M059J (cell line): ENCODE measurements around the gene ADGRD1. TPM values are rescaled to one million over a fixed set of nuclear protein-coding genes. Genes with fewer than 3 reads are reported as not detected.

Experiments
- DNase-seq: peaks from one replicate; pipeline ENCODE4 v3.0.0-alpha.2; 2012; ENCODE audit warnings: low read depth
- total RNA-seq: library from RNA; depleted of rRNA; stranded (reverse); fragments of >200 nt; shearing (Covaris generic); gene quantifications from 2 replicates; pipeline ENCODE4 v1.2.3, GENCODE V29; 2014

ADGRD1 gene
- total RNA-seq, 1 experiment from 2014 or later = not detected

DNA sequence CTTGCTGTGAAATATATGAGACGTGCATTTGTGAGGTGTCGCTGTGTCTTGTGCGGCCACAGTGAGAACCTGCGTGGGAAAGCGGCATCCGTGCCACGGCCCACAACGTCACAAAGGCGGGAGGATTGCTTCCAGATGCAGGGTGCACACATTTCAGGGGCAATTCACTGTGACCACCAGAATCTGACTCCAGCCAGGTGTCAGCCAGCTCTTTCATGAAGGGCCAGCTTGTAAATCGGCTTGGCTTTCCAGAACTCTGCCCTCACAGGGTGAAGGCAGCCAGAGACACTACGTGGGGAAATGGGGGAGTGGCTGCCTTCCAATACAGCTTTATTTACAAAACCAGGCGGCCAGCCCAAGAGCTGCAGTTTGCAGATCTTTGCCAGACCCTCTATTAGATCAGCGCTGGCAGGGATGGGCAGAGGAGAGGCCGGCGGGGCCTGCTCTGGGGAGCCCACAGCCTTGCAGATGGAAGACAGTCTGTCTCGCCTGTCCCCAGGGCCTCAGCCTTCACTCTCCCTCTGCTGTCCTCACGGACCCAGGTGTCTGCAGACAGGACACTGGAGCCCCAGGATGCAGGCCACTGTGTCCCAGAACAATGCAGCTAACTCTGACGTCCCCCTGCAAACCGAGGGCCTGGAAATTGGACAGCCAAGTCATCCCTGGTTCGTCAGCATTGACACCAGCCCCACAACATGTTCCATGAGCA is 53.5 kb downstream of the ADGRD1 start:
- no peak for DNase-seq

DNA sequence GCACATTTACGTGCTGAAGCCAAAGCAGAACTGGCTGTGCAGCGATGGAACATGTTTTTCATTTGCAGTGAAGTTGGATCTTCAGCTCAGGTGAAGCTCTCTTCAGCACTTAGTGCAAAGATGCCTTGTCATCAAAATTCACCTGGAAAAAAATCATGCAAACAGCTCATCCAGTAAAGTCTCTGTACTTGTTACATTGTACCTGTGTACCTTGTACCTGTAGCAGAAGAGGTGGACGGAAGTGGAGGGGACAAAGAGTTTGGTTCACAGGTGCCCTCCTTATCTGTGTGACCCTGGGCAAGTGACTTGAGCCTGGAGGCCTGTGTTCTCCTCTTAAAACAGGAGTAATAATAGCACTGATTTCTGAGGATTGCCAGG is 54.0 kb downstream of the ADGRD1 start:
- DNase-seq = no peak

- no peak for DNase-seq
These were observed 54.6 kb downstream of the ADGRD1 start for GRCh38 chr12:131008131-131008912.

DNA sequence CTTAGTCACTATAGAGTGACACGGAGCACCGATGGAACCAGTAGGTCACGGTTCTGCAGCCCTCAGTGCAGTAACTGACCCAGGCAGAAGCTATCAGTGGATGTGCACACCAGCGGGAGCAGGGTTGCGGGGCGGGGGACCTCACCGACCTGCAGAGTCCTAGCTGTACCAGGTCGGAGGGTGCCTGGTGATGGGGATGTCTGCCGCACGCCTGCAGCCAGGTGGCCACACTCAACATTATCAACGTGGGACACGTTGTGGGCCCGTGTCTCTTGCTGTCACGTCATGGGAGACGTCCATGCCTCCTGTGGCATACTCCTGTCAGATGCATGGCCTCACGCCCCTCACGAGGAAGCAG is 55.2 kb downstream of the ADGRD1 start:
- no peak for DNase-seq

DNA sequence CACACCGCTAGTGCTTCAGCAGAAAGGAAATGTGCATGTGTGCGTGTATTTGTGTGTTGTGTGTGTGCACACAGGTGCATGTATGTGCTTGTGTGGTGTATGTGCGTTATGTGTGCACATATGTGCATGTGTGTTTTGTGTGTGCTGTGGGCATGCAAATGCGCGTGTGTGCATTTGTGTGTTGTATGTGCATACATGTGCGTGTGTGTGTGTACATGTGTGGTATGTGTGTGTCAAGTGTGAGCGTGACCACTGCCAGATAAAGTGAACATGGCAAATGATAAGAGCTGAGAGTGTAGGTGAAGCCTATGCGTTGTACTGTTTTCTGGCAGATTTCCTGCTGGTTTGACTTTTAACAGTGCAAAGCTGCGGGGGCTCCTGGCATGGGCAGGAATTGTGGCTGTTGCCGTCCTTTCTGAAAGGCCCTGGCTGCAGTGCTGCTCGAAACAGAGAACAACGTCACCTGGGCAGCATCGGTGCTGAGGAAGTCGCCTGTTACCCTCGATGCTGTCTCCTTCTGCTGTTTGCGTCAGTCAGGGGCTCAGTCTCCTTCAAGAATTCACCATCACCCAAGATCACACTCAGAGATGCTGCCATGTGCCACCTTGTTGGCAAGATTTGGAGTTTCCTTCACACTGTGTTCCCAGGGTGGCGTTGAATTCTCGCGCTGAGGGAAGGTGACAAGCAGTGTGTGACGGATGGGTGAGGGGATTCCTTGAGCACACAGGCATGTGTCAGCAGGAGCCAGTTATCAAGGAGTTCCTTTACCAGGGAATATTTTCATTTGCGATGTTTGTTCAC is 56.1 kb downstream of the ADGRD1 start:
- DNase-seq = no peak

DNA sequence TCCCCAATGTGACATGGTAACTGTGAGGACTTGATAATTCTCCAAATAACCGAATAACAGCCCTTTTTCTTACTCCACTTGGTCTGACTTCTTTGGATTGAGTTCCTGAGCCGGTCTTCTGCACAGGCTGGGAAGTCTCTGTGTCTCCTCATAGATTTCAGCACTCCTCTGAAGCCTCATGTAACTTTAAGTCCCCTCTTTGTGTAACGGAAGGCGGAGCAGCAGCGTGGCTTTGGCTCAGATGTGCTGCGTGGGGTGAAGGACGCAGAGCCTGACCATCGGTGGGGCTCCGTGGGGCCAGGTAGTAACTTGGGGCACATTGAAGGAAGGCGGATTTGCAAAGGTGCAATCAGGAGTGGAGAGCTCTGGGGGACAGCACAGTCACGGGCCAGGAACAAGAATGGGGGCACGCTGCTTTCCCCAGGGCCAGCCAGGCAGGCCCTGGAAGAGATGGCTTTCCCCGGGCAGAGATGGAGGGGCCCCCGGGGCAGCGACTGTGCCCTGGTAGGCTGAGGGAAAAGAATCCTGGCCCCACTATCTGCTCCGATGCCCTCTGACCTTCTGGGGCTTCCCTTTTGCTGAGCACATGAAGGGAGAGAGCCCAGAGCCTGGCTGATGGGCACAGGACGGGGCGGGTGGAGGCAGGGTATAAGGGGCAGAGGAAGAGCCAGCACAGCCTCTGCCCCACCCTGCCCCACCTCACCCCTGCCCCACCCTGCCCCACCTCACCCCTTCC is 56.9 kb downstream of the ADGRD1 start:
- no peak for DNase-seq

- DNase-seq = no peak
These were observed 57.7 kb downstream of the ADGRD1 start for GRCh38 chr12:131011165-131012079.

DNA sequence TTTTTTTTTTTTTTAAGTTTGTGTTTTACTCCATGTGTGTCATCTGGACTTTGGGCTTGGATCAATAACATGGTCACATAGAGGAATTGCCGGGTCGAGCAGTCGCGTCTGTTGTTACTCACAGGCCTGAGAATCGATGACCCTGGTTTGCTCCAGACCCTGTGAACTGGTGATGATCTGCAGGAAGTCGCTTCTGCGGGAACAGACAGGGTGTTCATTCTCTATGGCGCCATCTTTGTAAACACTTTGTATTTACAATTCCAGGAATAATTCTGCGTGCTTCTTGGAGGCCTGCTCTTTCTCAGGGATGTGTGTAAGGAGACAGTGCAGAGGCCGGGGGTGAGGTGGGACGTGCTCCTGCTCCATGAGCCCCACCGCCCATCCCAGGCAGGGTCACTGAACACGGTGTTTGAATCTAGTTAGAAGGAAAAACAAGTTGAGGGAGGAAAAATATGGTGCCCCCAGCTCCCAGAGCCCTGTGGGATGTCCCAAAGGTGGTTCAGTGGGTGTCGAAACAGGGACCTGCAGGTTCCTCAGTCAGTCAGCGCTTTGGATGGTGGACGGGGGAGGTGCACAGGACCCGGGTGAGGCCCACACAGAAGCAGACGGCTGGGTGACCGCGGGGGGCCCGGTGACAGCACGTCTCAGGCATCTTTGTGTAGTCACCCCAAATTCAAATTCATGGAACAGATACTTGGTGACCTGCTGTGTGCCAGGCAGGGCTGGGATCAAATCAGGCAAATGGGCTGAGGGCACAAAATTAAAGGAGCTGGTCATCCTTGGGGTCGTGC is 58.8 kb downstream of the ADGRD1 start:
- DNase-seq = no peak

DNA sequence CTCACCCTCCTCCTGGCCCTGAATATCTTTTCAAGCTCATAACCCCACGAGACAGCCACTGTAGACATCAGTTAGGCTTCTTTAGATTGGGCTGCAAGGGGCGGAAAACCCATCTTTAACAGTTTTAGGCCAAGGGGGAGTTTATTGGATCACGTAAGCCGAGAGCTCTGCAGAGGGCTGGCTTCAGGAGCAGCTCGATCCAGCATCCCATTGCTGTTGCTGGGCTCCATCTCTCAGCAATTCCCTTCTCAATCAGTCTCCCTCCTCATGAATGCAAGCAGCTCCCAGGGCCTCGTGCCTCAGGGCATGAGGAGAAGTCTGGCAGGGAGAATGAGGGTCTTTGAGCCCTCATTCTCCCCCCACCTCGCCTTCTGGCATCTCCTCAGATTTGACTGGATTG is 59.4 kb downstream of the ADGRD1 start:
- no peak for DNase-seq

DNA sequence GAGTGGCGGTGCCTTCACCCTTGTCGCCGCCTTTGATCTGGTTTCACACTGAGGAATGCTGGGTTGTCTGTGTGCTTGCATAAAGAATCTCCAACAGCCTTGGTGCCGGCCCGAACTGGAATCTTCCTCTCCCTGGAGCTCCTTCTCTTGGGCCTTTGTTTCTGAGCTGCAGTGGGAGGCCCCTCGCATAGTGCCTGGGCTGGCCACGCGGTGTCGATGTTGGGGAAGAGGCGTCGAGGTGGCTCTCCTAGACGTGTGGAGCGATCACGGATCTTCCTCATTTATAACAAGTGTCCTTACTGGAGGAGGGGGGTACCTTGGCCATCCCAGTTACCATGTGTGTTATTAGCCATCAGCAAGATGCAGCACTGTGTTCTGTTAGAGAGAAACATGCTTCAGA is 60.6 kb downstream of the ADGRD1 start:
- no peak for DNase-seq

- no peak for DNase-seq
These were observed 62.1 kb downstream of the ADGRD1 start for GRCh38 chr12:131015581-131016337.

- DNase-seq = no peak
These were observed 63.8 kb downstream of the ADGRD1 start for GRCh38 chr12:131017477-131017991.

GRCh38 chr12:131018019-131018620 is 64.4 kb downstream of the ADGRD1 start:
- DNase-seq = no peak

GRCh38 chr12:131018808-131019397 is 65.2 kb downstream of the ADGRD1 start:
- no peak for DNase-seq

DNA sequence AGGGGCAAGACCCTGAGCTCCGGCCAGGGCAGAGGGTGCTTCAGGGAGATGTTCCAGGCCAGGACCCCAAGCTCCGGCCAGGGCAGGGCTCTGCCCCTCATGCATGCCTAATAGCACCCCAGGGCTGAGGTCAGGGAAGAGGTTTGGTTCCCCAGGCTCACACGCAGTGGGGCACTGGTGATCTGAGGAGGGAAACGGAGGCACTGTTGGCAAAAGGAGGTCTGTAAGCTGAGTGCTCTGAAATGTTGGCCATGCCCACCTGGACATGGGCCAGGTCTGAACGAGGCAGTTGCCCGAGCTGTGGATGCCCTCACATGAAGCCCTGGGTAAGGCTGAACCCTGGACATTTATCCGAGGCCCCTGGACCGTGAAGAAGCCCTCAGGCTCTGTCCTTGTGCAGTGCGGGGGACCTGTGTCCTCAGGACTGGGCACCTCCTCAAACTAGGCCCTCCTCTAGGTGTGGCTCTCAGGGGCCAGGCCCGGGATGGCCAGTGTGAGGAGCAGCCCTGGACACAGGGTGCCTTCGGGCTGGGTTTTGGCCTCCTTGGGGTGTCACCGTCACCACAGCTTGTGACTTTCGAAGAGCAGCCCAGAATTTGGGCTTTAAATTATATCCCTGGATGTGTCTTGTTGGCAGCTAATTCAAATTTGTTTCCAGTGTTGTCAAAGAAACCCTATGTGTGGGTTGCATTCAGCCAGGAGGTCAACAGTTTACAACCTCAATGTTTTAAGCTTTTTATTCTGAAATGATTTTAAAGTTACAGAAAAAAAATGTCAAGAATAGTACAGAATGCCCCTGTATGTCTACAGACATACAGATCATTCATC is 66.8 kb downstream of the ADGRD1 start:
- no peak for DNase-seq

GRCh38 chr12:131021154-131021541 is 67.4 kb downstream of the ADGRD1 start:
- no peak for DNase-seq

DNA sequence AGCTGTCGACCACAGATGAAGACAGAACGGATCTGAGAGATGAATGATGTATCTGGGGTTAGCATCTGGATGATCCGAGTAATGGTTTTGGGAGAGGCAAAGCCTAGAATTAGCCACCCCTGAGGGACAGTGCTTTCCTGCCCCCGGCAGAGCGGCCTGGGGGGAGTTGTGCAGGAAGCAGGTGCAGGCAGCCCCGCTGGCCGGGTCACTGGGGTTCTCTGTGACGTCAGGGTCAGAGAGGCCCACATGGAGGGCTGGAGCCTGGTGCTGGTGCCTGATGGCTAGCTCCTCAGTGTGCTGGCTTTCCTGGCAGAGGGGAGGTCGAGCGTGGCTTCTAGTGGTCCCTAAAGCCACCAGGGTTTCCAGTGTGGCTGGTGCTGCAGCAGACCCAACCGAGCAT is 70.3 kb downstream of the ADGRD1 start:
- no peak for DNase-seq
